GM18868 (cell line): ENCODE measurements around the gene PRKAG2.
A peak's percentile ranks its signal among the peaks of the same experiment; 100 is the strongest.

Experiments
- ATAC-seq: cut with Tn5 transposase; IDR thresholded peaks from one replicate; pipeline ENCODE4 v1.9.1; 2021; ENCODE audit warnings: mild to moderate bottlenecking, moderate library complexity; ENCODE audit not compliant: unreplicated experiment

PRKAG2 gene

GRCh38 chr7:151634643-151635042 lies 242.3 kb downstream of the PRKAG2 start:
- no peak for ATAC-seq

GRCh38 chr7:151633516-151633812 lies 243.5 kb downstream of the PRKAG2 start:
- no peak for ATAC-seq

GRCh38 chr7:151632750-151633515 lies 244.0 kb downstream of the PRKAG2 start:
- ATAC-seq, result peak; percentile 53

- ATAC-seq, result peak; percentile 79
Observed at GRCh38 chr7:151631953-151632749, 244.8 kb downstream of the PRKAG2 start.

- peak; percentile 18 for ATAC-seq
Observed at GRCh38 chr7:151631570-151631952, 245.4 kb downstream of the PRKAG2 start.

- no peak for ATAC-seq
Observed at GRCh38 chr7:151630851-151631569, 245.9 kb downstream of the PRKAG2 start.

GRCh38 chr7:151630358-151630757 lies 246.6 kb downstream of the PRKAG2 start:
- ATAC-seq, result no peak

- no peak for ATAC-seq
Observed at GRCh38 chr7:151629713-151630272, 247.1 kb downstream of the PRKAG2 start.

- no peak for ATAC-seq
Observed at GRCh38 chr7:151628846-151629604, 247.9 kb downstream of the PRKAG2 start.

GRCh38 chr7:151626422-151627115 lies 250.3 kb downstream of the PRKAG2 start:
- ATAC-seq, result no peak

- ATAC-seq, result no peak
Observed at GRCh38 chr7:151625606-151626005, 251.3 kb downstream of the PRKAG2 start.

- no peak for ATAC-seq
Observed at GRCh38 chr7:151624246-151624928, 252.5 kb downstream of the PRKAG2 start.

GRCh38 chr7:151623766-151624165 lies 253.1 kb downstream of the PRKAG2 start:
- no peak for ATAC-seq

GRCh38 chr7:151621961-151622360 lies 255.0 kb downstream of the PRKAG2 start:
- no peak for ATAC-seq

GRCh38 chr7:151616443-151617213 lies 260.3 kb downstream of the PRKAG2 start:
- ATAC-seq, result no peak

GRCh38 chr7:151615784-151616183 lies 261.1 kb downstream of the PRKAG2 start:
- ATAC-seq, result no peak

GRCh38 chr7:151615058-151615457 lies 261.9 kb downstream of the PRKAG2 start:
- ATAC-seq, result no peak

- ATAC-seq, result no peak
Observed at GRCh38 chr7:151614019-151614418, 262.9 kb downstream of the PRKAG2 start.

GRCh38 chr7:151611878-151612277 lies 265.0 kb downstream of the PRKAG2 start:
- ATAC-seq, result no peak
